HCT116 (cell line): ENCODE data around the gene MATCAP1. TPM values are rescaled to one million over a fixed set of nuclear protein-coding genes. Genes with fewer than 3 reads are reported as not detected.

Source experiments
- ATAC-seq: fragments of 200-7000 bp; cut with Tn5 transposase; 2 replicates; pipeline ENCODE4 v1.9.1; 2020; ENCODE audit warnings: mild to moderate bottlenecking, moderate library complexity
- BruUV-seq: library from RNA; stranded (reverse); fragments of 400-500 nt; replicated peaks from 2 replicates; lab custom pipeline; 2021; lab: Mats Ljungman, UMichigan
- CTCF ChIA-PET: fragments of 300-600 bp; sonication (Branson Sonifier 250); formaldehyde crosslinking; loops from one replicate; lab custom pipeline; 2021; ENCODE audit warnings: antibody characterized with exemption; lab: Charles Lee
- POLR2A ChIA-PET: fragments of 300-600, 350-600 bp; sonication (Branson Sonifier 250); formaldehyde crosslinking; loops from one replicate; lab custom pipeline; 2021; ENCODE audit warnings: antibody characterized with exemption; lab: Charles Lee
- RAD21 ChIA-PET, 2 experiments: fragments of 300-600 bp; sonication (Branson Sonifier 250); formaldehyde crosslinking; loops; one replicate each; lab custom pipeline; 2023; ENCODE audit warnings: low total read pairs in 2 of 2; ENCODE audit not compliant: uncharacterized antibody in 2 of 2, unreplicated experiment in 2 of 2, low non-redundant PET in 1 of 2; lab: Charles Lee
- DNase-seq: peaks from one replicate; pipeline ENCODE4 v3.0.0-alpha.2; 2010; ENCODE audit warnings: low read depth, low spot score
- H2AFZ ChIP-seq: fragments of 200-600 bp; shearing (Covaris generic), sonication (generic); 2 replicates; pipeline ENCODE4 v1.6.1; 2017; ENCODE audit warnings: low read depth, mixed run types, mixed read lengths, antibody characterized with exemption, low read length; ENCODE audit not compliant: poor library complexity, severe bottlenecking
- H3K27ac ChIP-seq: 2 replicates; pipeline ENCODE4 v1.5.1; 2012; ENCODE audit warnings: low read depth, low read length
- H3K27me3 ChIP-seq: fragments of 200-600 bp; sonication (generic); 2 replicates; pipeline ENCODE4 v1.6.1; 2016; ENCODE audit warnings: mixed run types, low read length, mixed read lengths; ENCODE audit not compliant: insufficient read depth
- H3K36me3 ChIP-seq, 2 experiments: fragments of 200-500 bp in 1 of 2; fragments of 200-600 bp in 1 of 2; sonication (Bioruptor generic) in 1 of 2; sonication (generic) in 1 of 2; 2 replicates each; pipeline versions ENCODE4 v1.5.1 to v1.6.1; 2014 to 2016; ENCODE audit warnings: low read length in 2 of 2, inconsistent platforms in 1 of 2, mixed read lengths in 1 of 2, mixed run types in 1 of 2; ENCODE audit not compliant: insufficient read depth in 2 of 2, control insufficient read depth in 1 of 2
- H3K4me1 ChIP-seq, 2 experiments: fragments of 200-600 bp in 1 of 2; sonication (generic) in 1 of 2; 2 replicates each; pipeline versions ENCODE4 v1.5.1 to v1.6.1; 2012 to 2017; ENCODE audit warnings: low read length in 2 of 2, inconsistent platforms in 1 of 2, mild to moderate bottlenecking in 1 of 2, mixed read lengths in 1 of 2, mixed run types in 1 of 2, moderate library complexity in 1 of 2; ENCODE audit not compliant: insufficient read depth in 2 of 2, control insufficient read depth in 1 of 2
- H3K4me2 ChIP-seq: fragments of 200-600 bp; sonication (generic); 2 replicates; pipeline ENCODE4 v1.6.1; 2017; ENCODE audit warnings: mixed run types, low read length, mixed read lengths
- H3K4me3 ChIP-seq, 2 experiments: fragments of 200-600 bp in 1 of 2; sonication (generic) in 1 of 2; replicated peaks in 1 of 2; 2 replicates each; pipeline ENCODE4 v1.5.1; 2011 to 2016; ENCODE audit warnings: low read length in 2 of 2, control low read depth in 1 of 2, low read depth in 1 of 2, mild to moderate bottlenecking in 1 of 2, mixed read lengths in 1 of 2, mixed run types in 1 of 2
- H3K79me2 ChIP-seq: fragments of 200-600 bp; sonication (generic); 2 replicates; pipeline ENCODE4 v1.6.1; 2017; ENCODE audit warnings: mild to moderate bottlenecking, mixed run types, low read length, moderate library complexity, mixed read lengths; ENCODE audit not compliant: insufficient read depth
- H3K9ac ChIP-seq: fragments of 200-600 bp; sonication (generic); 2 replicates; pipeline ENCODE4 v1.6.1; 2016; ENCODE audit warnings: low read length, mixed read lengths
- H3K9me2 ChIP-seq: fragments of 200-600 bp; sonication (generic), shearing (Covaris generic); 2 replicates; pipeline ENCODE4 v1.6.1; 2017; ENCODE audit warnings: mixed run types, mild to moderate bottlenecking, moderate library complexity; ENCODE audit not compliant: insufficient read depth
- H3K9me3 ChIP-seq, 2 experiments: fragments of 200-500 bp in 1 of 2; fragments of 200-600 bp in 1 of 2; sonication (Bioruptor generic) in 1 of 2; sonication (generic) in 1 of 2; 2 replicates each; pipeline ENCODE4 v1.6.1; 2014 to 2017; ENCODE audit warnings: low read length in 2 of 2, mixed read lengths in 2 of 2, inconsistent platforms in 1 of 2, low read depth in 1 of 2, mild to moderate bottlenecking in 1 of 2, mixed run types in 1 of 2, moderate library complexity in 1 of 2; ENCODE audit not compliant: control insufficient read depth in 1 of 2, insufficient read depth in 1 of 2
- H4K20me1 ChIP-seq: fragments of 200-600 bp; sonication (generic), shearing (Covaris generic); 2 replicates; pipeline ENCODE4 v1.6.1; 2017; ENCODE audit warnings: mixed run types, mild to moderate bottlenecking, moderate library complexity; ENCODE audit not compliant: insufficient read depth
- ATF3 ChIP-seq: IDR thresholded peaks from 2 replicates; pipeline ENCODE4 v1.6.1; 2012
- CBX3 ChIP-seq: IDR thresholded peaks from 2 replicates; pipeline ENCODE4 v1.6.1; 2012; ENCODE audit warnings: low read depth
- CEBPB ChIP-seq: IDR thresholded peaks from 2 replicates; pipeline ENCODE4 v1.6.1; 2012; ENCODE audit warnings: low read depth
- CTCF ChIP-seq, 3 experiments: fragments of 200-600 bp in 1 of 3; sonication (generic) in 1 of 3; IDR thresholded peaks in 2 of 3; conservative IDR thresholded peaks in 1 of 3; 2 replicates each; pipeline ENCODE4 v1.5.1; 2012 to 2017; ENCODE audit warnings: low read depth in 2 of 3, low read length in 2 of 3, antibody characterized with exemption in 1 of 3, borderline replicate concordance in 1 of 3, control low read depth in 1 of 3, mild to moderate bottlenecking in 1 of 3, mixed read lengths in 1 of 3, mixed run types in 1 of 3, moderate library complexity in 1 of 3; ENCODE audit not compliant: insufficient read depth in 1 of 3
- EGR1 ChIP-seq: IDR thresholded peaks from 2 replicates; pipeline ENCODE4 v1.6.1; 2012; ENCODE audit warnings: low read depth
- ELF1 ChIP-seq: IDR thresholded peaks from 2 replicates; pipeline ENCODE4 v1.6.1; 2012; ENCODE audit warnings: low read depth, borderline replicate concordance
- EZH2 ChIP-seq: fragments of 200-600 bp; sonication (generic); IDR thresholded peaks from 2 replicates; pipeline ENCODE4 v1.6.1; 2017; ENCODE audit warnings: antibody characterized with exemption, mixed run types
- EZH2phosphoT487 ChIP-seq: fragments of 200-600 bp; IDR thresholded peaks from 2 replicates; pipeline ENCODE4 v1.6.1; 2018; ENCODE audit warnings: antibody characterized with exemption, borderline replicate concordance
- FOSL1 ChIP-seq: IDR thresholded peaks from 2 replicates; pipeline ENCODE4 v1.6.1; 2012; ENCODE audit warnings: low read depth
- MAX ChIP-seq: IDR thresholded peaks from 2 replicates; pipeline ENCODE4 v1.6.1; 2012
- POLR2A ChIP-seq: IDR thresholded peaks from 2 replicates; pipeline ENCODE4 v1.7.0; 2011; ENCODE audit warnings: borderline replicate concordance; ENCODE audit not compliant: insufficient read depth, insufficient read length; ENCODE audit errors: extremely low read depth
- RAD21 ChIP-seq: IDR thresholded peaks from 2 replicates; pipeline ENCODE4 v1.6.1; 2012; ENCODE audit warnings: low read depth, mild to moderate bottlenecking
- SIN3A ChIP-seq: IDR thresholded peaks from 2 replicates; pipeline ENCODE4 v1.6.1; 2012; ENCODE audit warnings: low read depth
- SP1 ChIP-seq: IDR thresholded peaks from 2 replicates; pipeline ENCODE4 v1.6.1; 2012; ENCODE audit warnings: low read depth
- SRF ChIP-seq: IDR thresholded peaks from 2 replicates; pipeline ENCODE4 v1.6.1; 2012; ENCODE audit warnings: low read depth
- YY1 ChIP-seq: IDR thresholded peaks from 2 replicates; pipeline ENCODE4 v1.6.1; 2011; ENCODE audit warnings: low read length, low read depth, moderate library complexity, mild to moderate bottlenecking; ENCODE audit not compliant: insufficient replicate concordance; ENCODE audit errors: extremely low read depth
- ZFX ChIP-seq: fragments of 450-650 bp; IDR thresholded peaks from 2 replicates; pipeline ENCODE4 v1.6.1; 2017
- ZNF274 ChIP-seq: fragments of 200-500 bp; sonication (Bioruptor generic); IDR thresholded peaks from 2 replicates; pipeline ENCODE4 v1.6.1; 2014; ENCODE audit warnings: mild to moderate bottlenecking, low read depth, low read length, inconsistent platforms
- intact Hi-C: fragments of 100-400 bp; cut with micrococcal nuclease; formaldehyde crosslinking; loops from 2 replicates; pipeline ENCODE4 v1.10.0; 2022
- total RNA-seq: library from RNA; stranded (reverse); gene quantifications from one replicate; pipeline ENCODE4 v1.2.1, GENCODE V29; 2021; ENCODE audit not compliant: unreplicated experiment
- TF ChIP-seq, protein P1 (sequence below): IDR thresholded peaks from 2 replicates; pipeline ENCODE4 v1.6.1; 2012; ENCODE audit warnings: low read depth

The MATCAP1 gene
- total RNA-seq, 1 experiment from 2014 or later, result 38.7 TPM

- Histone ChIP-seq H3K36me3 (no peaks in the 10 kb centered on the region), H3K79me2 (peaks cover 8% of the 10 kb centered on the region; the same call in 1 of the 2 replicates), H3K9me3 (no peaks in the 10 kb centered on the region), H3K4me3 (peak overlapping the region in 1 of 2 experiments; percentile 75; a peak in 1 of 4 replicates), H3K9me2 (no peaks in the 10 kb centered on the region), H4K20me1 (no peaks in the 10 kb centered on the region), H3K9ac (no peak overlapping the region), H2AFZ (no peak overlapping the region), H3K4me2 (peak overlapping the region; percentile 100), H3K4me1 (peaks cover 37 to 59% of the 10 kb centered on the region in 2 experiments), H3K27me3 (no peaks in the 10 kb centered on the region), H3K27ac (peak overlapping the region; percentile 81; the same call in 1 of the 2 replicates)
- RAD21 ChIA-PET, result no interaction called here
- POLR2A ChIA-PET, result interaction anchor here (1.9 to 2.1 kb wide), 2 partner anchors 9 to 29 kb away, joined by 9 to 17 read pairs; partner anchors contain the start of genes FBXL8 and TRADD
- no TSS peak for BruUV-seq
- CTCF ChIA-PET, result interaction anchor here (0.7 to 5.6 kb wide), 5 partner anchors 9 to 225 kb away, joined by 3 to 52 read pairs (median 4); partner anchors contain the start of genes FBXL8 and TRADD
- DNase-seq (no peak), ATAC-seq (no peak)
- intact Hi-C loops, result no loop called here
- TF ChIP-seq SIN3A (no peak), EZH2 (no peak), CTCF (IDR thresholded peaks at IDR 0.05 in 2 of 3, conservative IDR thresholded peaks at IDR 0.05 in 1 of 3; ENCODE audit: borderline replicate concordance in 1 of 3, insufficient read depth in 1 of 3, low read depth in 2 of 3, low read length in 2 of 3) (no peak), RAD21 (no peak), FOSL1 (no peak), EGR1 (no peak), YY1 (no peak), CEBPB (no peak), CBX3 (no peak), ATF3 (no peak), MAX (no peak), EZH2phosphoT487 (no peak), ZNF274 (no peak), ELF1 (no peak), POLR2A (no peak), SP1 (no peak), ZFX (no peak), SRF (no peak)
- TF ChIP-seq, protein P1, sequence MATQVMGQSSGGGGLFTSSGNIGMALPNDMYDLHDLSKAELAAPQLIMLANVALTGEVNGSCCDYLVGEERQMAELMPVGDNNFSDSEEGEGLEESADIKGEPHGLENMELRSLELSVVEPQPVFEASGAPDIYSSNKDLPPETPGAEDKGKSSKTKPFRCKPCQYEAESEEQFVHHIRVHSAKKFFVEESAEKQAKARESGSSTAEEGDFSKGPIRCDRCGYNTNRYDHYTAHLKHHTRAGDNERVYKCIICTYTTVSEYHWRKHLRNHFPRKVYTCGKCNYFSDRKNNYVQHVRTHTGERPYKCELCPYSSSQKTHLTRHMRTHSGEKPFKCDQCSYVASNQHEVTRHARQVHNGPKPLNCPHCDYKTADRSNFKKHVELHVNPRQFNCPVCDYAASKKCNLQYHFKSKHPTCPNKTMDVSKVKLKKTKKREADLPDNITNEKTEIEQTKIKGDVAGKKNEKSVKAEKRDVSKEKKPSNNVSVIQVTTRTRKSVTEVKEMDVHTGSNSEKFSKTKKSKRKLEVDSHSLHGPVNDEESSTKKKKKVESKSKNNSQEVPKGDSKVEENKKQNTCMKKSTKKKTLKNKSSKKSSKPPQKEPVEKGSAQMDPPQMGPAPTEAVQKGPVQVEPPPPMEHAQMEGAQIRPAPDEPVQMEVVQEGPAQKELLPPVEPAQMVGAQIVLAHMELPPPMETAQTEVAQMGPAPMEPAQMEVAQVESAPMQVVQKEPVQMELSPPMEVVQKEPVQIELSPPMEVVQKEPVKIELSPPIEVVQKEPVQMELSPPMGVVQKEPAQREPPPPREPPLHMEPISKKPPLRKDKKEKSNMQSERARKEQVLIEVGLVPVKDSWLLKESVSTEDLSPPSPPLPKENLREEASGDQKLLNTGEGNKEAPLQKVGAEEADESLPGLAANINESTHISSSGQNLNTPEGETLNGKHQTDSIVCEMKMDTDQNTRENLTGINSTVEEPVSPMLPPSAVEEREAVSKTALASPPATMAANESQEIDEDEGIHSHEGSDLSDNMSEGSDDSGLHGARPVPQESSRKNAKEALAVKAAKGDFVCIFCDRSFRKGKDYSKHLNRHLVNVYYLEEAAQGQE, result no peak
Observed at GRCh38 chr16:67169011-67169451, 14.7 kb downstream of the MATCAP1 start.
